Uterus (tissue), 4 donors: Measurements from ENCODE around the gene C10orf62. TPM values are rescaled to one million over a fixed set of nuclear protein-coding genes. Genes with fewer than 3 reads are reported as not detected.

Experiments used
- DNase-seq, 2 donors: peaks; one replicate each; pipeline ENCODE4 v3.0.0-alpha.2; 2019 to 2020
- H3K27ac ChIP-seq, 2 donors: fragments of 200-600 bp; sonication (generic); 1 replicate in 1 of 2; 2 replicates in 1 of 2; pipeline ENCODE4 v1.5.1; 2016 to 2018
- H3K27me3 ChIP-seq, 2 donors: fragments of 200-600 bp; sonication (generic); one replicate each; pipeline ENCODE4 v1.5.1; 2018 to 2019; ENCODE audit warnings: control low read depth in 1 of 2
- H3K36me3 ChIP-seq, 2 donors: fragments of 200-600 bp; sonication (generic); one replicate each; pipeline ENCODE4 v1.5.1; 2019; ENCODE audit warnings: control low read depth in 1 of 2
- H3K4me1 ChIP-seq, 2 donors: fragments of 200-600 bp; sonication (generic); one replicate each; pipeline ENCODE4 v1.5.1; 2018 to 2019; ENCODE audit warnings: control low read depth in 1 of 2
- H3K4me3 ChIP-seq, 2 donors: fragments of 200-600 bp; sonication (generic); 1 replicate in 1 of 2; 2 replicates in 1 of 2; pipeline ENCODE4 v1.5.1; 2018 to 2019; ENCODE audit warnings: mild to moderate bottlenecking in 1 of 2
- H3K9me3 ChIP-seq, 2 donors: fragments of 200-600 bp; sonication (generic); one replicate each; pipeline ENCODE4 v1.5.1; 2019; ENCODE audit warnings: control low read depth in 1 of 2
- POLR2A ChIP-seq, 2 donors: fragments of 450-650 bp; IDR thresholded peaks; one replicate each; pipeline ENCODE4 v1.6.1; 2016; ENCODE audit warnings: antibody characterized with exemption in 2 of 2, mild to moderate bottlenecking in 1 of 2, moderate library complexity in 1 of 2
- intact Hi-C: fragments of 100-400 bp; cut with DNase I; formaldehyde crosslinking; loops from one replicate; pipeline ENCODE4 v1.15.1; 2023; ENCODE audit warnings: low total_unique reads
- total RNA-seq, 4 donors: library from RNA; depleted of rRNA in 3 of 4; stranded (reverse); fragments of >200 nt in 3 of 4; gene quantifications; one replicate each; pipeline versions ENCODE4 v1.1.0 to v1.2.4, GENCODE V29; 2014 to 2023
- TF ChIP-seq, protein P1 (sequence below), 4 experiments: fragments of 200-600 bp in 2 of 4; fragments of 450-650 bp in 2 of 4; sonication (generic) in 2 of 4; IDR thresholded peaks; one replicate each; pipeline ENCODE4 v1.5.1; 2016 to 2019; ENCODE audit warnings: antibody characterized with exemption in 4 of 4, mild to moderate bottlenecking in 2 of 4, moderate library complexity in 1 of 4
- donor health status: DM: yes; HTN: yes; CAD: no.

C10orf62 gene
- total RNA-seq, 4 donors from 2014 or later, result not detected

- DNase-seq, result no peak
- Histone ChIP-seq H3K4me3 (no peak overlapping the region), H3K27me3 (no peaks in the 10 kb centered on the region), H3K27ac (no peak overlapping the region), H3K9me3 (no peaks in the 10 kb centered on the region), H3K4me1 (no peaks in the 10 kb centered on the region), H3K36me3 (no peaks in the 10 kb centered on the region)
- intact Hi-C loops, result no loop called here
- TF ChIP-seq, protein P1, sequence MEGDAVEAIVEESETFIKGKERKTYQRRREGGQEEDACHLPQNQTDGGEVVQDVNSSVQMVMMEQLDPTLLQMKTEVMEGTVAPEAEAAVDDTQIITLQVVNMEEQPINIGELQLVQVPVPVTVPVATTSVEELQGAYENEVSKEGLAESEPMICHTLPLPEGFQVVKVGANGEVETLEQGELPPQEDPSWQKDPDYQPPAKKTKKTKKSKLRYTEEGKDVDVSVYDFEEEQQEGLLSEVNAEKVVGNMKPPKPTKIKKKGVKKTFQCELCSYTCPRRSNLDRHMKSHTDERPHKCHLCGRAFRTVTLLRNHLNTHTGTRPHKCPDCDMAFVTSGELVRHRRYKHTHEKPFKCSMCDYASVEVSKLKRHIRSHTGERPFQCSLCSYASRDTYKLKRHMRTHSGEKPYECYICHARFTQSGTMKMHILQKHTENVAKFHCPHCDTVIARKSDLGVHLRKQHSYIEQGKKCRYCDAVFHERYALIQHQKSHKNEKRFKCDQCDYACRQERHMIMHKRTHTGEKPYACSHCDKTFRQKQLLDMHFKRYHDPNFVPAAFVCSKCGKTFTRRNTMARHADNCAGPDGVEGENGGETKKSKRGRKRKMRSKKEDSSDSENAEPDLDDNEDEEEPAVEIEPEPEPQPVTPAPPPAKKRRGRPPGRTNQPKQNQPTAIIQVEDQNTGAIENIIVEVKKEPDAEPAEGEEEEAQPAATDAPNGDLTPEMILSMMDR (IDR thresholded peaks at IDR 0.05), result no peak
- no peak for TF ChIP-seq POLR2A (IDR thresholded peaks at IDR 0.05)
Measured at GRCh38 chr10:97608991-97609561, 19.6 kb downstream of the C10orf62 start.

- Histone ChIP-seq H3K4me3 (no peak overlapping the region), H3K27ac (no peak overlapping the region), H3K4me1 (no peaks in the 10 kb centered on the region), H3K36me3 (no peaks in the 10 kb centered on the region), H3K27me3 (no peaks in the 10 kb centered on the region), H3K9me3 (no peaks in the 10 kb centered on the region)
- DNase-seq, result no peak
- TF ChIP-seq, protein P1 (IDR thresholded peaks at IDR 0.05), result no peak
- TF ChIP-seq POLR2A (IDR thresholded peaks at IDR 0.05), result no peak
- intact Hi-C loops, result no loop called here
Measured at GRCh38 chr10:97611473-97611872, 22.0 kb downstream of the C10orf62 start.

GRCh38 chr10:97612386-97612785, 22.9 kb downstream of the C10orf62 start:
- Histone ChIP-seq H3K27ac (no peak overlapping the region), H3K9me3 (no peaks in the 10 kb centered on the region), H3K4me3 (no peak overlapping the region), H3K27me3 (no peaks in the 10 kb centered on the region), H3K36me3 (no peaks in the 10 kb centered on the region), H3K4me1 (no peaks in the 10 kb centered on the region)
- TF ChIP-seq, protein P1 (IDR thresholded peaks at IDR 0.05), result peak; percentile 52 to 81 (median 62)
- TF ChIP-seq POLR2A (IDR thresholded peaks at IDR 0.05), result no peak
- DNase-seq, result no peak
- intact Hi-C loops, result no loop called here

DNA sequence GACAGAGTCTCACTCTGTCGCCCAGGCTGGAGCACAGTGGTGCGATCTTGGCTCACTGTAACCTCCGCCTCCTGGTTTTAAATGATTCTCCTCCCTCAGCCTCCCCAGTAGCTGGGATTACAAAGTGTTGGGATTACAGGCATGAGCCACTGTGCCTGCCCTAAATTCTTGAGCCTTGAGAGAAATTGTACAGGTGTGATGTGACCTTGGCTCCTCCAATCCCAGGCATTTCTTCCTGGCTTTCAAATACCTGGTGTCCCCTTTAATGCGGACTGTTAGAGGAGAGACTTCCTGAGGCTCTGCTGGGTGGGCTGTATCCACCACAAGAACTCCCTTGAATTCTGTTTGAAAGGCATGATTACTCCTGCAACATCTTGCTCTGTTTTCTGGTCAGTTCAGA, 28.8 kb downstream of the C10orf62 start:
- Histone ChIP-seq H3K4me1 (no peaks in the 10 kb centered on the region), H3K27ac (no peak overlapping the region), H3K9me3 (no peaks in the 10 kb centered on the region), H3K27me3 (no peaks in the 10 kb centered on the region), H3K36me3 (no peaks in the 10 kb centered on the region), H3K4me3 (no peak overlapping the region)
- no peak for DNase-seq
- TF ChIP-seq, protein P1 (IDR thresholded peaks at IDR 0.05), result no peak
- no peak for TF ChIP-seq POLR2A (IDR thresholded peaks at IDR 0.05)
- intact Hi-C loops, result no loop called here

DNA sequence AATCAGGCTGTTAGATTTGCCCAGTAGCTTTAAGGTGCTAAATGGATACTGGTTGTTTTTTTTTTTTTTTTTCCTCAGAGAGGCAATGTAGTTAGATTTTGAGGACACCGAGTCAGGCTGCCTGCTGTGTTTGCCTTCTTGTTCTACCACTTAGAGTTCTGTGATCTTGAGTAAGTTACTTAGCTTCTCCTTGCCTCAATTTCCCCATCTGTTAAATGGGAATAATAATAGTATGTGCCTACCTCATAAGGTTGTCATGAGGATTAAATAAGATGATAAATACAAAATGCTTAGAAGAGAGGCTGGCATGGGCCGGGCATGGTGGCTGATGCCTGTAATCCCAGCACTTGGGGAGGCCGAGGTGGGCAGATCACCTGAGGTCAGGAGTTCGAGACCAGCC, 29.2 kb downstream of the C10orf62 start:
- no peaks in the 10 kb centered on the region for H3K27me3 ChIP-seq
- TF ChIP-seq, protein P1 (IDR thresholded peaks at IDR 0.05), result no peak
- TF ChIP-seq POLR2A (IDR thresholded peaks at IDR 0.05), result no peak
- no peaks in the 10 kb centered on the region for H3K36me3 ChIP-seq
- no peak overlapping the region for H3K4me3 ChIP-seq
- no peak for DNase-seq
- H3K9me3 ChIP-seq, result no peaks in the 10 kb centered on the region
- no peaks in the 10 kb centered on the region for H3K4me1 ChIP-seq
- intact Hi-C loops, result no loop called here
- no peak overlapping the region for H3K27ac ChIP-seq
